ENCODE measurements around the gene TBXT. TPM values are rescaled to one million over a fixed set of nuclear protein-coding genes. Genes with fewer than 3 reads are reported as not detected.

Gene TBXT
- polyA plus RNA-seq, 1 donor from 2014 or later = not detected

DNA sequence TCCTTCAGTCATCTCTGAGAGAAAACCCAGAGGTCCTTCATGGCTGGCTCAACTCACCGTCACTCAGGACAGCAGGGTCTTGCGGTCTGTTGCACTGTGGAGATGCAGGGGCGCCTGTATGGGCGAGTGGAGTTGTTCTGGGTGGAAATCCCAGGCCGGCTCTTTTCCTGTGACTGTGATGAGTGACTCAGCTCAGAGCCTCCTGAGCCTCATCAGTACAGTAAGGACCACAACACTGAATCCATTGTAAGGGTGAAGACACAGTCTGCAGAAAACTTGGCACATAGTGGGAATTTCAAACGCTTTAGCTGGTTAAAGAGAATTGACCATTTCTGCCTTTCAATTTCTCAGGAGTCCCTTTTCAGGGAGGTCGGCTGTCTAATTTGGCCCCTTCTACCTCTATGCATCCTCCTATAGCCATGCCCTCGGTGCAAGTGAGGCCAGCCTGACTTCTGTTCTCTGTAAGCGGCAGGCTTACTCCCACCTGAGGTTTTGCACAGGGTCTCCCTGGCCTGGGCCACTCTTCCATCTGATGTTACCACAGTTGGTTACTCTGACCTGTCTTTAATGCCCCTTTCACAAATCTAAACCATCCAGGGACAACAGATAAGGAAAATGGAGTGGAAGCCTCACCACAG is 35.5 kb upstream of the TBXT start:
- Histone ChIP-seq H3K9ac (ENCODE audit: low read length) (no peak overlapping the region), H3K79me2 (replicated peaks; ENCODE audit: insufficient read depth, low read length) (no peaks in the 10 kb centered on the region), H3K4me2 (ENCODE audit: low read length) (no peak overlapping the region), H2AFZ (ENCODE audit: low read depth, low read length) (no peak overlapping the region), H4K20me1 (ENCODE audit: insufficient read depth) (no peaks in the 10 kb centered on the region), H3K4me3 (ENCODE audit: low read length) (no peak overlapping the region), H3F3A (ENCODE audit: insufficient read depth, low read length, poor library complexity, severe bottlenecking) (no peaks in the 10 kb centered on the region), H3K27me3 (ENCODE audit: insufficient read depth, low read depth, low read length) (no peaks in the 10 kb centered on the region), H3K36me3 (ENCODE audit: insufficient read depth, low read length) (no peaks in the 10 kb centered on the region), H3K9me2 (ENCODE audit: insufficient read depth, low read length) (no peaks in the 10 kb centered on the region), H3K9me3 (ENCODE audit: low read length) (no peaks in the 10 kb centered on the region), H3K27ac (ENCODE audit: low read length) (no peak overlapping the region)
- TF ChIP-seq EP300 (conservative IDR thresholded peaks at IDR 0.05; ENCODE audit: poor library complexity, severe bottlenecking) (no peak), SMC3 (conservative IDR thresholded peaks at IDR 0.05; ENCODE audit: poor library complexity) (no peak), POLR2AphosphoS5 (IDR thresholded peaks at IDR 0.05) (no peak), RAD21 (conservative IDR thresholded peaks at IDR 0.05) (no peak), MXI1 (conservative IDR thresholded peaks at IDR 0.05; ENCODE audit: poor library complexity, severe bottlenecking) (no peak), TAF1 (IDR thresholded peaks at IDR 0.05; ENCODE audit: low read depth) (no peak), EZH2 (IDR thresholded peaks at IDR 0.05; ENCODE audit: borderline replicate concordance, insufficient read depth, low read length, poor library complexity, severe bottlenecking) (no peak)
- TF ChIP-seq, protein P1, sequence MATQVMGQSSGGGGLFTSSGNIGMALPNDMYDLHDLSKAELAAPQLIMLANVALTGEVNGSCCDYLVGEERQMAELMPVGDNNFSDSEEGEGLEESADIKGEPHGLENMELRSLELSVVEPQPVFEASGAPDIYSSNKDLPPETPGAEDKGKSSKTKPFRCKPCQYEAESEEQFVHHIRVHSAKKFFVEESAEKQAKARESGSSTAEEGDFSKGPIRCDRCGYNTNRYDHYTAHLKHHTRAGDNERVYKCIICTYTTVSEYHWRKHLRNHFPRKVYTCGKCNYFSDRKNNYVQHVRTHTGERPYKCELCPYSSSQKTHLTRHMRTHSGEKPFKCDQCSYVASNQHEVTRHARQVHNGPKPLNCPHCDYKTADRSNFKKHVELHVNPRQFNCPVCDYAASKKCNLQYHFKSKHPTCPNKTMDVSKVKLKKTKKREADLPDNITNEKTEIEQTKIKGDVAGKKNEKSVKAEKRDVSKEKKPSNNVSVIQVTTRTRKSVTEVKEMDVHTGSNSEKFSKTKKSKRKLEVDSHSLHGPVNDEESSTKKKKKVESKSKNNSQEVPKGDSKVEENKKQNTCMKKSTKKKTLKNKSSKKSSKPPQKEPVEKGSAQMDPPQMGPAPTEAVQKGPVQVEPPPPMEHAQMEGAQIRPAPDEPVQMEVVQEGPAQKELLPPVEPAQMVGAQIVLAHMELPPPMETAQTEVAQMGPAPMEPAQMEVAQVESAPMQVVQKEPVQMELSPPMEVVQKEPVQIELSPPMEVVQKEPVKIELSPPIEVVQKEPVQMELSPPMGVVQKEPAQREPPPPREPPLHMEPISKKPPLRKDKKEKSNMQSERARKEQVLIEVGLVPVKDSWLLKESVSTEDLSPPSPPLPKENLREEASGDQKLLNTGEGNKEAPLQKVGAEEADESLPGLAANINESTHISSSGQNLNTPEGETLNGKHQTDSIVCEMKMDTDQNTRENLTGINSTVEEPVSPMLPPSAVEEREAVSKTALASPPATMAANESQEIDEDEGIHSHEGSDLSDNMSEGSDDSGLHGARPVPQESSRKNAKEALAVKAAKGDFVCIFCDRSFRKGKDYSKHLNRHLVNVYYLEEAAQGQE (IDR thresholded peaks at IDR 0.05; ENCODE audit: borderline replicate concordance) = no peak
- TF ChIP-seq, protein P2, sequence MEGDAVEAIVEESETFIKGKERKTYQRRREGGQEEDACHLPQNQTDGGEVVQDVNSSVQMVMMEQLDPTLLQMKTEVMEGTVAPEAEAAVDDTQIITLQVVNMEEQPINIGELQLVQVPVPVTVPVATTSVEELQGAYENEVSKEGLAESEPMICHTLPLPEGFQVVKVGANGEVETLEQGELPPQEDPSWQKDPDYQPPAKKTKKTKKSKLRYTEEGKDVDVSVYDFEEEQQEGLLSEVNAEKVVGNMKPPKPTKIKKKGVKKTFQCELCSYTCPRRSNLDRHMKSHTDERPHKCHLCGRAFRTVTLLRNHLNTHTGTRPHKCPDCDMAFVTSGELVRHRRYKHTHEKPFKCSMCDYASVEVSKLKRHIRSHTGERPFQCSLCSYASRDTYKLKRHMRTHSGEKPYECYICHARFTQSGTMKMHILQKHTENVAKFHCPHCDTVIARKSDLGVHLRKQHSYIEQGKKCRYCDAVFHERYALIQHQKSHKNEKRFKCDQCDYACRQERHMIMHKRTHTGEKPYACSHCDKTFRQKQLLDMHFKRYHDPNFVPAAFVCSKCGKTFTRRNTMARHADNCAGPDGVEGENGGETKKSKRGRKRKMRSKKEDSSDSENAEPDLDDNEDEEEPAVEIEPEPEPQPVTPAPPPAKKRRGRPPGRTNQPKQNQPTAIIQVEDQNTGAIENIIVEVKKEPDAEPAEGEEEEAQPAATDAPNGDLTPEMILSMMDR (IDR thresholded peaks at IDR 0.05; ENCODE audit: poor library complexity, severe bottlenecking) = no peak

DNA sequence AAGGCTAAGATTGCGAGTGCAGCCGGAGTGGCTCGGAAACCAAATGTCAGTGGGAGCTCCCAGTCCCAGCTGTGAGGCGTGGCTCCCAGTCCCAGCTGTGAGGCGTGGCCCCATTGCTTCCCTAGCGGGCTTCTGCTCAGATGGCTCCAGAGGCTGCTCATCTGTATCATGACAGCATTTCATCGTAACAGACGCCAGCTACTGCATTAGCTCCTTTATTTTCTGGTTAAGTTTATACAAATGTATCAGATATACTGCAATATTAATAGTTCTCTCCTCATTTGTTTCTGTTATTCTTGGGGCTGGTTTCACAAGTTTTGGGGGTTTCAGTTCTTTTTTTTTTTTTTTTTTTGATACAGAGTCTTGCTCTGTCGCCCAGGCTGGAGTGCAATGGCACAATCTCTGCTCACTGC is 34.7 kb upstream of the TBXT start:
- Histone ChIP-seq H3K9me2 (ENCODE audit: insufficient read depth, low read length) (no peaks in the 10 kb centered on the region), H3K9ac (ENCODE audit: low read length) (no peak overlapping the region), H2AFZ (ENCODE audit: low read depth, low read length) (no peak overlapping the region), H3K9me3 (ENCODE audit: low read length) (no peaks in the 10 kb centered on the region), H4K20me1 (ENCODE audit: insufficient read depth) (no peaks in the 10 kb centered on the region), H3K79me2 (replicated peaks; ENCODE audit: insufficient read depth, low read length) (no peaks in the 10 kb centered on the region), H3K4me2 (ENCODE audit: low read length) (no peak overlapping the region), H3K27me3 (ENCODE audit: insufficient read depth, low read depth, low read length) (no peaks in the 10 kb centered on the region), H3K27ac (ENCODE audit: low read length) (no peak overlapping the region), H3K36me3 (ENCODE audit: insufficient read depth, low read length) (no peaks in the 10 kb centered on the region), H3K4me3 (ENCODE audit: low read length) (no peak overlapping the region), H3F3A (ENCODE audit: insufficient read depth, low read length, poor library complexity, severe bottlenecking) (no peaks in the 10 kb centered on the region)
- no peak for TF ChIP-seq MXI1 (conservative IDR thresholded peaks at IDR 0.05; ENCODE audit: poor library complexity, severe bottlenecking)
- TF ChIP-seq TAF1 (IDR thresholded peaks at IDR 0.05; ENCODE audit: low read depth) = no peak
- no peak for TF ChIP-seq SMC3 (conservative IDR thresholded peaks at IDR 0.05; ENCODE audit: poor library complexity)
- TF ChIP-seq, protein P2 (IDR thresholded peaks at IDR 0.05; ENCODE audit: poor library complexity, severe bottlenecking) = no peak
- no peak for TF ChIP-seq EP300 (conservative IDR thresholded peaks at IDR 0.05; ENCODE audit: poor library complexity, severe bottlenecking)
- no peak for TF ChIP-seq POLR2AphosphoS5 (IDR thresholded peaks at IDR 0.05)
- TF ChIP-seq RAD21 (conservative IDR thresholded peaks at IDR 0.05) = no peak
- TF ChIP-seq, protein P1 (IDR thresholded peaks at IDR 0.05; ENCODE audit: borderline replicate concordance) = no peak
- no peak for TF ChIP-seq EZH2 (IDR thresholded peaks at IDR 0.05; ENCODE audit: borderline replicate concordance, insufficient read depth, low read length, poor library complexity, severe bottlenecking)

Data from neural cell (in vitro differentiated cells).